NCI-H524 treated with DMSO at 0.1 percent for 48 hours (cell line): ENCODE results near the gene ABCA7.

Experiments used
- DNase-seq: peaks from one replicate; lab custom pipeline; 2025; lab: John Stamatoyannopoulos, UW

ABCA7 gene

DNA sequence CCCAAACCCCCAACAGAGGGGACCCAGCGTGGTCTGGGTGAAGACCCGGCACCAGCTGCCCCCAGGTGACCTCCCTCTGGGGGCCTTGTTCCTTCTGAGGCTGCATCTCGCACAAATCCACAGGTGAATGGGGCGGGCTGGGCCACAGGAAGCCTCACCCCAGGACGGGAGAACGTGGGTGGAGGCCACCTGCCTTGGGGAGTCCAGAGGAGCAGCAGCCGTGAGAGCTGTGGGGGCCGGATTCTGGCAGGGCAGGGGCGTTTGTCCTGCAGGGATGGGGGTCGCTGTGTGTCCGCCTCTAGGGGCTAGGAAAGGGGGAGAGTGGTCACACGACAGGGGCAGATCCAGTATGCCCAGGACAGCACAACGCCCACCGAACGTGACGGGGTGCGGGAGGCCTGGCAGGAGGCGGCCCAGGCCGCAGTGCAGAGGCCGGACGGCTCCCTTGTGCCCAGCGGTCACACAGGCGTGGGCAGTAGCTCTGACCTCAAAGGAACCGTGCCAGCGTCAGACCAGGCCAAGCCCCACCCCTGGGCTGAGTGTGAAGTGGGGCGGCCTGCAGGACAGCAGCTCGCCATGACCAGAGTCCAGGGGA, 48.6 kb downstream of the ABCA7 start:
- DNase-seq, result no peak

DNA sequence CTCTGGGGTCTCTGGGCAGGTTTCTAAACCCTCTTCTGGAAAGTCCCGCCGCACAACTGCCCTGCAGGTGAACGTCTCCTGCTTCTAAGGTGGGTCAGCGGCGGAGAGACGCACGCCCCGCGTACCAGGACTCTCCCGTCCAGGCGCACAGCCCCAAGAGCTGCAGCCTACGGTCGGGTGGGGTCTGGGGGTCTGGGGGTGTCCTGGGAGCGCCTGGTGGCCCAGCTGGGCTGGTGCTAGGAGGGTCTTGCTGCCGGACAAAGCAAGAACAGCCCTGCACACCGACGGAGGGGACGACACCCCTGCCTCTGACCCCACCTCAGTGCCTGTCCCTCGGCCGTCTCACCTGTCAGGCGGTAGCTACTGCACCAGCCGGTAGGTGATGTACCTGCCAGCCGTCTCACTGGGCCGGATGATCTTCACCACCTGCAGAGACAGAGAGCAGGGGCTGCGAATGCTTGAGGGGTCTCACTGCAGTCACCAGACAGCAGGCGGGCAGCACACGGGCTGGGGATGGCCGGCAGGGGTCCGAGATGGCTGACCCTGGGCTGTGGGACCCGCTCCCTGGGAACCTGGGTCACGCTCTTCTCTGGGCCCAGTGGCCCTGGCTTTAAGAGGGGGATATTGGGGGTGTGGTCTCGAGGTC, 49.3 kb downstream of the ABCA7 start:
- DNase-seq, result no peak

DNA sequence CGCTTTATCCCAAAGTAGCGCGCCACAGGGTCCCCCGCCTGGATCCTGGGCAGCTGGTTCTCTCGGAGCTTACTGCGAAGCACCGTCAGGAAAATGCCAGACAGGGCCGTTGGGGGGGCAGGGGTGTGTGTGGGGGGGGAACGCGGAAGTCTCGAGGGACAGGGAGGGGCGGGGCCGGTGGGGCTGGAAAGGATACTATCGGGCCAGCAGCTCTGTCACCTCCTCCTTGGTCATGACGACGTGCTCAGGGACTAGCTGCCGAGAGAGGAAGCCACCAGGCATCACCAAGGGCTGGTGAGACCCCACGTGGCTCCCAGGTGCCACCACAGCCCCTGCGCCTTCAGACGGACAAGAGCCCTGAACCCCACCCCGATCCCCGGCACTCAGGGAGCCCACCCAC, 50.0 kb downstream of the ABCA7 start:
- no peak for DNase-seq

DNA sequence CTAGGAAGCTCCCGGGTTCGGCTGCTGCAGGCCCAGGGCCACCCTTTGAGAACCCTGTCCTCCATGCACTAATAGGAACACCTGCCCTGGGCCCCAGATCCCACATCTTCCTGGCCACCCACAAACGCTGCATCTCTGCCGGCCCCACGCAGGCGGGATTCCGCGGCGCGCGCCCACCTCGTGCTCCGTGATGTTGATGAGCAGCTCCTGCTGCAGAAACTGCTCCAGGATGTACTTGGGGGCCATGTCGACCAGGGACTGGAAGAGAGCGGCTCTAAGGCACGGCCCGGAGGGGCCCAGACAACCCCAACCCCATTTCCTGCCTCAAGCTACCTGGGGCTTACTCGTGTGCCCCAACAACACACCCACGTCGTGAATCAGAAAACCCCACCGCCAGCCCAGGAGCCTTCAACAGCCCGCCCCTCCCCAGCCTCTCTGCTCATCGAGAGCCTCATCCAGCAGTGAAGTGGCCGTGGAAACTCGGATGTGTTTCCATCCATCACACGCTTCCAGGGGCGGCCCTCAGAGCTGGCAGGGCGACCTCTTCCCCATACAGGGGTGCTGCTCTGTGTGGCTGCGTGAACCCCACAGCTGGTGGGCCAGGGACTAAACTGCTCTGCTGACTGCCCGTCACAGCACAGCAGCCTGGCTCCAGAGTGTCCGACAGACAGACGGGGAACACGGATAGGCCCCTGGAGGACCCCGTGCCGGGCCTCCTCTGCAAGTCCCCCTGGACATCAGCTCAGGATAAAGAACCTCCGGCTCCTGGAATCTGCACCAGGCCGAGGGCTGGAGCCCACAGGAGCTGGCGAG, 51.0 kb downstream of the ABCA7 start:
- no peak for DNase-seq

DNA sequence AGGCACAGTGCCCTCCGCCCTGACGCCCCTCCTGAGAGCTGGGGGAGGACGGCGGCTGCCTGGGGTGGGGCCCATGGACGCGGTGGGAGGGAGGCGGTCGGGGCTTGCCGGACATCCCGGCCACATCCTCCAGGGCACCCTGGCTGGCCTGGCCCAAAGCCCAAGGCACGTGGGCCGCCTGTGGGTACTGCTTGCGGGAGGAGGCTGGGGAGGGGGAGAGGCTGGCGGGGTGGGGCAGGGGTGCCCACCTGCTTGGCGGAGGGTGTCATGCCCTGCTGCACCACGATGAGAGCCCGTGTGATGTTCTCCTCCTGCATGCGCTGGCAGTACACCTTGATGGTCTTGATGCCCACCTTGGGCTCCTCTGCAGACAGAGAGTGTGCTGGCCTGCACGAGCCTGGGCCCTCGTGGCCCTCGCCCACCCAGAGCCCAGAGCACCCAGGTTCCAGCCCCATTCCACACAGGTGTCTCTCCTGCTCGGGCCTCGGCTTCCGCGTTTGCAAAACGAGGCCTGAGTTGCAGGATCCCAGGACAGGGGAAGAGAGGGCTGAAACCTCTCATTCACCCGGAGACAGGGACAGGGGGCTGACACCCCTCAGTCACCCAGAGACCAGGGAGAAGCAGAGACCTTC, 51.8 kb downstream of the ABCA7 start:
- DNase-seq, result no peak

DNA sequence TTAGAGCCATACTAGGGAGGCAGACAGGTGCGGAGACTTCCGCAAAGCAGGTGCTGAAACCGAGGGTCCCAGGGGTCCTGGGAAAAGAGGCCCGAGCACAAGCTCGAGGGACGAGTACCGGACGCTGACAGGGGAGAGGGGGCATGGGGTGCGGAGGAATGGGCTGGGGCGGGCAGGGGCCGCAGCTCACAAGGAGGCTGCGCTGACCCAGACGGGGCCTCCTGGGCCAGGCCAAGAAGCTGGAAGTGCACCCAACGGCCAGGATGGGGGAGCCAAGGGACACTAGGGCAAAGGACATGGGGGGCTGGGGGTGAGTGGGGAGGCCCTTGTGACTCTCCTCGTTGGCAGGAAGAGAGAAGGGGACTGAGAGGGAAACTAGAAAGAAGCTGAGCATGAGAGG, 53.4 kb downstream of the ABCA7 start:
- no peak for DNase-seq

DNA sequence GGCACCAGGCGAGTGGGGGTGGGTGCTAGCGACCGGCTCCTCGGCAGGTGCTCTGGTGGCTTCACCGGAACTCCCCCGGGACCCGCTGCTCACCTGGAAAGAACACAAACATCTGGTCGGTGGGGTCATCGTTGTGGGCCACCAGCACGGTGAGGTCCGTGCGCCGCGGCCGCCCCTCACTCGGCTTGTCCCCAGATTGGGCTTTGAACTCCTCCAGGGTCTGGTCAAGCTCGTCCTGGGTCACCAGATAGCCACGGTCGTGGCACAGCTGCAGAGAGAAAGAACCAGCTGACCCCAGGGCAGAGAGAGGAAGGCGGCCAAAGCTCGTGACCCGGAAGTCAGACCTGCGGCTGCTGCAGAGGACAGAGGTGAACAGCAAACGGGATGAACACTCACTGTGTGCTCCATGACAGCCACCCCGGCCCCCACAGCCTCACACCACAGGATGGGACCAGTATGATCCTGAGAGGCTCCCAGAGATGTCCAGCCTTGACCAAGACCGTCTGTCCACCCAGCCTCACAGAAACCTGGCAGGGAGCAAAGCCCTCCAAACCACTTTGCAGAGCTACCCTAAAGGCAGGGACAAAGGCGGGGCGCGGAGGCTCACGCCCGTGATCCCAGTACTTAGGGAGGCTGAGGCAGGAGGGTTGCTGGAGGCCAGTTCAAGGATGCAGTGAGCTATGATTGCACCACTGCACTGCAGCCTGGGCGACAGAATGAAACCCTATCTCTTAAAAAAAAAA, 54.1 kb downstream of the ABCA7 start:
- no peak for DNase-seq

DNA sequence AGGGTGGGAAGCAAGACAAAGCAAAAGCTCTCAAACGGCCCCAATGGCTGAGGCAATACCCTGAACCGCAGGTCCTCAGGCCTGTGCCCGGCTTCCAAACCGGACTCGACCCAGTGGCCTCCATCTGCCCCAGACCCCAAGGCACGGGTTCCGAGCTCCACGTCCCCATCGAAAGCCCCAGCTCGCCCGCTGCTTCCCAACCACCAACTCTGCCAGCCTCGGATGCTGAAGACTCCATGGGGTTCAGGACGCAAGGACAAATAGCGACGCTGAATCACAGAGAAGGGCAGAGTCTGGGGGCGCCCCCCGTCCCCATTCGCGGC, 54.7 kb downstream of the ABCA7 start:
- no peak for DNase-seq

DNA sequence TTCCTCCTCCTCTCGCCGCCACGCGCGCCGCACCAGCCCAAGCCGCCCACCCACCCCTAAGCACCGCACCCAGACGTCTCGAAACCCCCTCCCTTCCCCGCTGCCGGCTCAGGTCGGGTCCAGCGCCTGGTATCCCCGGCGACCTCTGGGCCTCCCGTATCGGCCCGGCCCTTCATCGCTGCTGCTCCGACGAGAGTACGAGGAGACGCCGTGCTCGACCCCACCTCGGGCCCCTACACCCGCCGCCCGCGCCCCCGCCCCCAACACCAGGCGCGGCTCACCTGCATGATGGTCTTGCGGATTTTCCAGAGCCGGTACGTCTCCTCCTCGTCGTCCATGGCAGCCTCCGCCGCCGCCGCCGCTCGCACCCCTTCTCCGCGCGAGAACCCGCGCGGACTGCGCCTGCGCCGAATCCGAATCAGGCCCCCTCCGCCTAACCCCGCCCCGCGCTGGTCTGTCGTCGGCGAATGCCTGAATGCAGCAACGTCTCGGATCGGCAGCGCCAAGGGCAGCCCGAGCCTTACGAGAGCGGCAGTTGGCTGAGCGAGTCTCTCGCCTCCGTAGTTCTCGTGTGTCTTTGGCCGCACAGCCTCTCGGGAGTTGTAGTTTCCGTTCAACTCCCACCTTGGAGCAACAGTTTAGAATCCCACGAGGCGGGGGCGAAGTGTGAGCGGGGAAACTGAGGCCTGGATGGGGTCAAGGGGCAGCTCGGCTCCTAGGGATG, 55.2 kb downstream of the ABCA7 start, which contains the start of gene POLR2E:
Gene POLR2E, minus strand, starts transcription at position 398 of the 724 bp plus-strand sequence. Its CDS starts 60 bp downstream, at position 338.
- peak; percentile 85 for DNase-seq

DNA sequence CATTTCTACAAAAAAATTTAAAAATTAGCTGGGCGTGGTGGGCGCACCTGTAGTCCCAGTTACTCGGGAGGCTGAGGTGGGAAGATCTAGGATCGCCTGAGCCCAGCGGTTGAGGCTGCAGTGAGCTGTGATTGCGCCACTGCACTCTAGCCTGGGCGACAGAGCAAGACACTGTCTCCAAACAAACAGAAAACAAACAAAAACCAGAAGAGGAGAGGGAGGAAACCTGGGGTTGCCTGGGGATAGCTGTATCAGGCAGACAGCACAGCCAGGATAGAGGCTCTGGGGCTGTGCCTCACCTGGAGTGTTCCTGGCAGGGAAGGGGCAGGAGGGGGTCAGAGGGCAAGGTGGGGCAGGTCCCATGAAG, 57.9 kb downstream of the ABCA7 start:
- DNase-seq, result no peak

DNA sequence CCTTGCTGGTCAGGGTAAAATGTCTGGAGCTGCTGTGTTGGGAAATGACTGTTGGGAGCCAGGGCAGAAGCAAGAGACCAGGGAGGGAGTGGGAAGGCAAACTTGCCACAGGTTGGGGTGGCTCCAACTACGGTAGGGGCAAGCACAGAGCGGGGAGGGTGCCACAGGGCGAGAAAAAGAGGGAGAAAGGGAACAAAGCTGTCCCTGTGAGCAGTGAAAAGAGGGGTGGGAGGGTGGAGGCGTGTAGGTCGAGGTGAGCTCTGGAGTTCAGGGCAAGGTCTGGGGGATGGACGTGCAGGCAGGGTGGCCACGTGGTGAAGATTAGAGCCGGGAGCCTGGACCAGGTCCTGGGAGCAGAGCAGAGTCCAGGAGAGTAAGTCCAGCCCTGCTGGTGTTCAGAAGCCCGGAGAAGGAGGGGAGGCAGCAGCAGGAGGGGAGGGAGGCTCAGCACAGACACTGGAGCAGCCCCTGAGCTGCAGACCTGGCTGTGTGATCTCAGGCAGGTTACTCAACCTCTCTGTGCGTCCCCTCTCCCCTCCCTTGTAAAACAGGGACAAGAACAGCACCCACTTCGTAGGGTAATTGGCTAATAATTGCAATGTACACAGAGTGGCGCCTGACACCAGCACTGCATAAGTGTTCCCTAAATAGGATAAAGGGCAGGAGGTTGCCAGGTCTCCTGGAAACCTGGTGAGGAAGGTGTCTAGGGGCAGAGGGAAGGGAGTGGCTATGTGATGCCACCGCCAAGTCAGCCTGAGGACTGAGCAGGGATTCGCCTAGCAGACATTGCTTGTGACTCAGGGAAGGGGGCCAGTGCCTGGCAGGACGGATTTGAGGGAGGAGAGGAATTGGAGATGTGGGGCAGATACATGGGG, 58.5 kb downstream of the ABCA7 start:
- DNase-seq, result no peak

DNA sequence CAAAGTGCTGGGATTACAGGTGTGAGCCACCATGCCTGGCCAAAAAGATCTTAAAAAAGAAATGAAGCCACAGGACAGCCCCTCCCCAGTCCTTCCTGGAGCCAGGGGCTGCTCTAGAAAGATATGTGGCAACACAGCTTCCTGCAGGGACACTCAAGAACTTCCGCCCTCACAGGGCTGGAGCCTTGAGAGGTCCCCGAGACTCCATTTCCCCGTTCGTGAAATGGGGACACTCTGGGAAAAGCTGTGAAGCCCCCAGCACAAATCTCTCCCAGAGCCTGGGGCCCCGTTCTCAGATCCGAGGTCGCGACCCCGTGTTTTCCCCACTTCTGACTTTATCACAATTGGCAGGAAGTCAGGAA, 61.4 kb downstream of the ABCA7 start:
- no peak for DNase-seq

DNA sequence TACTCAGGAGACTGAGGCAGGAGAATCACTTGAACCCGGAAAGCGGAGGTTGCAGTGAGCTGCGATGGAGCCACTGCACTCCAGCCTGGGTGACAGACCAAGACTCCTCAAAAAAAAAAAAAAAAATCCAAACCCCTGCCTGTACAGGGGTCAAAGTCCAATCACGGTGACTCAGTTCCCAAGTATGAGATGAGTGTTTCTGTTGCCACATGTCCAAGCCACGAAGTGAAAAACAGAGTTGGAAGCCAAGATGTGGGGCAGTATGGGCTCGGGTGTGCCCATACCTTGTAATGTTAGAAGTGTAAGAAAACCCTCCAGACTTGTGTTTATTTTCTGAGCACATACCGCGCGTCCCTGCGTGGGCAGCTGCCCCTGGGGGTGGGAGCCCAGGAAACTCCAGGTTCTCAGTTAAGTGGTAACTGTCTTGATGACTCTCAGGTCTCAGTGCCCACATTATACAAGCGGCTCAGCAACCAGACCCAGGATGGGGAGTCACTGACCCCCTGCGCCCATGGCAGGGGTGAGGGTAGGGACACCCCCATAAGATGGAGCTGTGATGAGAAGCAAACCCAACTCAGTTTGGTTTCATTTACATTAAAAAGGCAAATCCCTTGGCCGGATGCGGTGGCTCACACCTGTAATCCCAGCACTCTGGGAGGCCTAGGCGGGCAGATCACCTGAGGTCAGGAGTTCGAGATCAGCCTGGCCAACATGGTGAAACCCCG, 62.7 kb downstream of the ABCA7 start:
- DNase-seq, result no peak

DNA sequence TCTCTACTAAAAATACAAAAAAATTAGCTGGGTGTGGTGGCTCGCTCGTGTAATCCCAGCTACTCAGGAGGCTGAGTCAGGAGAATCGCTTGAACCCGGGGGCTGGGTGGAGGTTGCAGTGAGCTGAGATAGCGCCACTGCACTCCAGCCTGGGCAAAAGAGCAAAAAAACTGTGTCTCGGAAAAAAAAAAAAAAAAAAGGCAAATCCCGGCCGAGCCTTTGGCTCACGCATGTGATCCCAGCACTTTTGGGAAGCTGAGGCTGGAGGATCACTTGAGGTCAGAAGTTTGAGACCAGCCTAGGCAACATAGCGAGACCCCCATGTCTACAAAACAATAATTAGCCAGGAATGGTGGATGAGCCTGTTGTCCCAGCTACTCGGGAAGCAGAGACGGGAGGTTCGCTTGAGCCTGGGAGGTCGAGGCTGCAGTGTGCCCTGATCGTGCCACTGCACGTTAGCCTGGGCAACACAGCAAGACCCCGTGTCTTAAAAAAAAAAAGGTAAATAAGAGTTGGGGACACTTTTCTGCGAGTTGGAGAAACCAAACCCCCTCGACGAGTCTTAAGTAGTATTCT, 63.3 kb downstream of the ABCA7 start:
- DNase-seq, result no peak

DNA sequence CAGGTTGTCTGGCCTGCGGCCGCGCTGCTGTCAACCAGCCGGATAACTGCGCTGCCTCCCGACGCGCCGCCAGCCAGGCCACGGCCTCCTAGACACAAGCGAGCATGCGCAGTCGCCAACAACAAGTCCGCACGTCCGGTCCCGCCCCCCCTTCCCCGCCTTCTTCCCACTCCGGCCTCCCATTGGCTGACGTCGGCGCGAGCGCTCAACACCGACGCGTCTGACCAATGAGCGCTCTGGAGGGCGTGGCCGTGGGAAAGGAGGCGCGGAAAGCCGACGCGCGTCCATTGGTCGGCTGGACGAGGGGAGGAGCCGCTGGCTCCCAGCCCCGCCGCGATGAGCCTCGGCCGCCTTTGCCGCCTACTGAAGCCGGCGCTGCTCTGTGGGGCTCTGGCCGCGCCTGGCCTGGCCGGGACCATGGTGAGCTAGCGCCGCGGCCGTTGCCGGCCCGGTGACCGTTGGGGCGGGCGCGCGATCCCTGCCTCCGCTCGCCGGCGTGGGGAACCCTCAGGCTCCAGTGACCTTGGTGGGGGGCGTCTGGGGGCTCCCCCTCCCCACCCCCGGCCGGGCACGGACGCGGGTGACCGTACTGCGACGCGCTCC, 63.9 kb downstream of the ABCA7 start, which contains the start of gene GPX4:
Gene GPX4, plus strand, starts transcription at position 287 of the 603 bp plus-strand sequence. Its CDS starts 50 bp downstream, at position 337.
- peak; percentile 90 for DNase-seq

DNA sequence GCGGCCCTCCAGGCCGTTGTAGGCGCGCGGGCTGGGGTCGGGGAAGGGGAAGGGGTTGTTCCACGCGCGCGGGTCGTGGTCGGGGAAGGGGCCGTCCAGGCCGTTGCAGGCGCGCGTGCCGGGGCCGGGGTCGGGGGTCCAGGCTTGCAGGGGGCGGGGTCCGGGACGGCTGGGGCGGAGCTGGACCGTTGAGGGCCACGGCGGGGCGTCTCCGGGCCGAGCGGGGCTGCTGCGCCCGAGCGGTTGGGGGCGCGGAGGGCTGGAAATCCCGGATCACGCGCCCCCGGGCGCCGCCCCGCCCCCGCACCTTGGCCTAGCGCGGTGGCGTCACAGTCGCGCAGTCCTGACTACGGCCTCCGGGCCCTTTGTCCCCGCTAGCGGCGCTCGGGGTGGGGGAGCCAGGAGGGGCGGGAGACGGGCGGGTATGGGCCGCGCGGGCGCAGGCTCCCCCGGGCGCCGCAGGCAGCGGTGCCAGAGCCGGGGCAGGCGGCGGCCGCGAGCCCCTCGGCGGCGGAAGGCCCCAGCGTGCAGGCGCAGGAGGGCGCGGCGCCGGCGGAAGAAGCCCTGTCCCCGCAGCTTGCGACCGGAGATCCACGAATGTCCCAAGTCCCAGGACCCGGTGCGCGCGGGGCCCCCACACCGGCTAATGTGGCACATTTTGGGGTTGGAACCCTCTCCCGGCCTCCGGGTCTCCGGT, 64.6 kb downstream of the ABCA7 start:
- DNase-seq, result no peak

DNA sequence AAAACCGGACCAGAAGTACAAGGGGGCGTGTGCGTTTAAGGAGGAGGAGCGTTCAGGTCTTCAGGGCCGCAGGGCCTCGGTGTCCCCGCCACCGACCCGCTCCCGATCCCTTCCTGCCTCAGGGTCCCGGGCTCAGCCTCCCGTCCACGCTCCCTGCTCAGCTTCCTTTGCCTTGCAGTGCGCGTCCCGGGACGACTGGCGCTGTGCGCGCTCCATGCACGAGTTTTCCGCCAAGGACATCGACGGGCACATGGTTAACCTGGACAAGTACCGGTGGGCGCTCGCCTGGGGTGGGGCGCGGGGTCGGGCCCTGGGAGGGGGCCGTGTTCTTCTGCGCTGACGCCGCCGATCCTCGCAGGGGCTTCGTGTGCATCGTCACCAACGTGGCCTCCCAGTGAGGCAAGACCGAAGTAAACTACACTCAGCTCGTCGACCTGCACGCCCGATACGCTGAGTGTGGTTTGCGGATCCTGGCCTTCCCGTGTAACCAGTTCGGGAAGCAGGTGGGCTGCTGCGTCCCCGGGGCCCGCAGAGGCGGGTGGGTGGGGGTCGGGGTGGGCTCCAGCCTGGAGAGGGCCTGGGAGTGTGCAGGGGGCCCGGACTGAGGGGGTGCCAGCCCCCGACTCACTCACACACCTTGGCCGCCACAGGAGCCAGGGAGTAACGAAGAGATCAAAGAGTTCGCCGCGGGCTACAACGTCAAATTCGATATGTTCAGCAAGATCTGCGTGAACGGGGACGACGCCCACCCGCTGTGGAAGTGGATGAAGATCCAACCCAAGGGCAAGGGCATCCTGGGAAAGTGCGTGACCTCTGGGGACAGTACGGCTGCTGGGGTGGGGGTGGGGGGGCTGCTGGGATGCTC, 65.3 kb downstream of the ABCA7 start:
- DNase-seq, result no peak
